PC-9 (cell line): ENCODE results near the gene DPH2. TPM values are rescaled to one million over a fixed set of nuclear protein-coding genes. Genes with fewer than 3 reads are reported as not detected.

Source experiments
- BruUV-seq: library from RNA; stranded (reverse); fragments of 400-500 nt; replicated peaks from 2 replicates; lab custom pipeline; 2021; lab: Mats Ljungman, UMichigan
- CTCF ChIA-PET: fragments of 300-600 bp; sonication (Branson Sonifier 250); formaldehyde crosslinking; loops from one replicate; lab custom pipeline; 2022; ENCODE audit warnings: antibody characterized with exemption; lab: Charles Lee
- POLR2A ChIA-PET: fragments of 300-600 bp; sonication (Branson Sonifier 250); formaldehyde crosslinking; loops from one replicate; lab custom pipeline; 2022; ENCODE audit warnings: antibody characterized with exemption; ENCODE audit not compliant: unreplicated experiment; lab: Charles Lee
- DNase-seq, 2 experiments: peaks; one replicate each; pipeline versions ENCODE4 v3.0.0 to v3.0.0-alpha.2; 2015 to 2022; ENCODE audit warnings: mixed read lengths in 1 of 2
- H2AFZ ChIP-seq: fragments of 200-600 bp; sonication (generic); 2 replicates; pipeline ENCODE4 v1.8.1; 2017; ENCODE audit warnings: antibody characterized with exemption
- H3F3A ChIP-seq: fragments of 200-600 bp; sonication (generic); 2 replicates; pipeline ENCODE4 v1.8.1; 2017; ENCODE audit warnings: antibody characterized with exemption, mild to moderate bottlenecking, low read depth; ENCODE audit not compliant: insufficient read depth
- H3K27ac ChIP-seq: fragments of 200-600 bp; sonication (generic); 2 replicates; pipeline ENCODE4 v1.6.1; 2016; ENCODE audit warnings: mixed run types
- H3K27me3 ChIP-seq: fragments of 200-600 bp; sonication (generic); 2 replicates; pipeline ENCODE4 v1.6.1; 2016; ENCODE audit warnings: low read depth, mixed run types; ENCODE audit not compliant: insufficient read depth
- H3K36me3 ChIP-seq: fragments of 200-600 bp; sonication (generic); 2 replicates; pipeline ENCODE4 v1.6.1; 2016; ENCODE audit warnings: low read depth, mixed run types
- H3K4me1 ChIP-seq: fragments of 200-600 bp; sonication (generic); replicated peaks from 2 replicates; pipeline ENCODE4 v1.6.1; 2016; ENCODE audit warnings: mixed run types; ENCODE audit not compliant: insufficient read depth
- H3K4me2 ChIP-seq: fragments of 200-600 bp; sonication (generic); 2 replicates; pipeline ENCODE4 v1.6.1; 2017; ENCODE audit warnings: mixed run types
- H3K4me3 ChIP-seq: fragments of 200-600 bp; sonication (generic); 2 replicates; pipeline ENCODE4 v1.6.1; 2016; ENCODE audit warnings: mixed run types
- H3K79me2 ChIP-seq: fragments of 200-600 bp; sonication (generic); 2 replicates; pipeline ENCODE4 v1.6.1; 2017; ENCODE audit warnings: low read depth, mixed run types
- H3K9me2 ChIP-seq: fragments of 200-600 bp; sonication (generic); 2 replicates; pipeline ENCODE4 v1.8.1; 2017; ENCODE audit warnings: mild to moderate bottlenecking; ENCODE audit not compliant: insufficient read depth
- H3K9me3 ChIP-seq: fragments of 200-600 bp; sonication (generic); 2 replicates; pipeline ENCODE4 v1.8.1; 2016; ENCODE audit warnings: low read depth; ENCODE audit not compliant: insufficient read depth
- H4K20me1 ChIP-seq: fragments of 200-600 bp; sonication (generic); 2 replicates; pipeline ENCODE4 v1.8.1; 2017; ENCODE audit not compliant: insufficient read depth
- EZH2 ChIP-seq: fragments of 200-600 bp; sonication (generic); IDR thresholded peaks from 2 replicates; pipeline ENCODE4 v1.8.0; 2017; ENCODE audit warnings: antibody characterized with exemption, low read depth
- intact Hi-C: fragments of 100-400 bp; cut with micrococcal nuclease; formaldehyde crosslinking; loops from one replicate; pipeline ENCODE4 v1.10.0; 2022; ENCODE audit not compliant: unreplicated experiment
- total RNA-seq: library from RNA; stranded (reverse); gene quantifications from 2 replicates; pipeline ENCODE4 v1.2.3, GENCODE V29; 2021
- TF ChIP-seq, protein P1 (sequence below): fragments of 200-600 bp; sonication (generic); conservative IDR thresholded peaks from 2 replicates; pipeline ENCODE4 v1.6.1; 2017; ENCODE audit warnings: mixed run types, antibody characterized with exemption, mild to moderate bottlenecking, moderate library complexity

Gene DPH2
- total RNA-seq, 1 experiment from 2014 or later: 37.8 TPM

DNA sequence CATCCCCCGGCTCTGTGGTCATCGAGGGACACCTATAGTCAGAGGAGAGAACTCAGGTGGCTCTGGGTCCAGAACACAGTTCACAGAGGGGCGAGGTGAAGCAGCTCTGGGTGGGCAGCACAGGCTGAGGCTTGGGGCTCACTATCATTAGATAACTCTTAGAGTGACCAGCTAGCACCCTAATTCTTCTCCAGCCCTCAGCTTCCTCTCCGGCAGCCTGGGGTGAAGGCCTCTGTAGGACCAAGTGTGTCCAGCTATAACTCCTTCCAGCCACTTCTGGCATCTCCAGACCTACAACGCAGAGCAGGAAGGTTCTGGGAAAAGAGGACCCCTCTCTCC lies 34.9 kb upstream of the DPH2 start:
- no TSS peak for BruUV-seq
- Histone ChIP-seq H3K27ac (no peak overlapping the region), H3K36me3 (no peaks in the 10 kb centered on the region), H3K4me3 (peak overlapping the region; percentile 15; the same call in 1 of the 2 replicates), H3K4me1 (peaks cover 39% of the 10 kb centered on the region), H2AFZ (no peak overlapping the region), H3F3A (peaks cover 32% of the 10 kb centered on the region; the same call in 1 of the 2 replicates), H3K79me2 (0 out of 2 replicates have a peak, but pooled peaks cover 7% of the 10 kb centered on the region), H4K20me1 (no peaks in the 10 kb centered on the region), H3K27me3 (no peaks in the 10 kb centered on the region), H3K9me2 (no peaks in the 10 kb centered on the region), H3K4me2 (peak overlapping the region; percentile 95), H3K9me3 (no peaks in the 10 kb centered on the region)
- intact Hi-C loops: loop anchor here (1.0 to 2.0 kb wide), 7 partner anchors 77 to 708 kb away; partner anchors contain the start of gene ST3GAL3
- no peak for TF ChIP-seq EZH2
- TF ChIP-seq, protein P1, sequence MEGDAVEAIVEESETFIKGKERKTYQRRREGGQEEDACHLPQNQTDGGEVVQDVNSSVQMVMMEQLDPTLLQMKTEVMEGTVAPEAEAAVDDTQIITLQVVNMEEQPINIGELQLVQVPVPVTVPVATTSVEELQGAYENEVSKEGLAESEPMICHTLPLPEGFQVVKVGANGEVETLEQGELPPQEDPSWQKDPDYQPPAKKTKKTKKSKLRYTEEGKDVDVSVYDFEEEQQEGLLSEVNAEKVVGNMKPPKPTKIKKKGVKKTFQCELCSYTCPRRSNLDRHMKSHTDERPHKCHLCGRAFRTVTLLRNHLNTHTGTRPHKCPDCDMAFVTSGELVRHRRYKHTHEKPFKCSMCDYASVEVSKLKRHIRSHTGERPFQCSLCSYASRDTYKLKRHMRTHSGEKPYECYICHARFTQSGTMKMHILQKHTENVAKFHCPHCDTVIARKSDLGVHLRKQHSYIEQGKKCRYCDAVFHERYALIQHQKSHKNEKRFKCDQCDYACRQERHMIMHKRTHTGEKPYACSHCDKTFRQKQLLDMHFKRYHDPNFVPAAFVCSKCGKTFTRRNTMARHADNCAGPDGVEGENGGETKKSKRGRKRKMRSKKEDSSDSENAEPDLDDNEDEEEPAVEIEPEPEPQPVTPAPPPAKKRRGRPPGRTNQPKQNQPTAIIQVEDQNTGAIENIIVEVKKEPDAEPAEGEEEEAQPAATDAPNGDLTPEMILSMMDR: no peak; the same call in 1 of the 2 replicates
- CTCF ChIA-PET: interaction anchor here (0.6 to 4.0 kb wide), 19 partner anchors 9 to 1355 kb away, joined by 3 to 185 read pairs (median 7); partner anchors contain the start of genes KDM4A and PTPRF
- no peak for DNase-seq
- POLR2A ChIA-PET: interaction anchor here (1.1 to 1.3 kb wide), 3 partner anchors 170 to 284 kb away, joined by 8 to 12 read pairs (median 10); partner anchors contain the start of gene KDM4A

DNA sequence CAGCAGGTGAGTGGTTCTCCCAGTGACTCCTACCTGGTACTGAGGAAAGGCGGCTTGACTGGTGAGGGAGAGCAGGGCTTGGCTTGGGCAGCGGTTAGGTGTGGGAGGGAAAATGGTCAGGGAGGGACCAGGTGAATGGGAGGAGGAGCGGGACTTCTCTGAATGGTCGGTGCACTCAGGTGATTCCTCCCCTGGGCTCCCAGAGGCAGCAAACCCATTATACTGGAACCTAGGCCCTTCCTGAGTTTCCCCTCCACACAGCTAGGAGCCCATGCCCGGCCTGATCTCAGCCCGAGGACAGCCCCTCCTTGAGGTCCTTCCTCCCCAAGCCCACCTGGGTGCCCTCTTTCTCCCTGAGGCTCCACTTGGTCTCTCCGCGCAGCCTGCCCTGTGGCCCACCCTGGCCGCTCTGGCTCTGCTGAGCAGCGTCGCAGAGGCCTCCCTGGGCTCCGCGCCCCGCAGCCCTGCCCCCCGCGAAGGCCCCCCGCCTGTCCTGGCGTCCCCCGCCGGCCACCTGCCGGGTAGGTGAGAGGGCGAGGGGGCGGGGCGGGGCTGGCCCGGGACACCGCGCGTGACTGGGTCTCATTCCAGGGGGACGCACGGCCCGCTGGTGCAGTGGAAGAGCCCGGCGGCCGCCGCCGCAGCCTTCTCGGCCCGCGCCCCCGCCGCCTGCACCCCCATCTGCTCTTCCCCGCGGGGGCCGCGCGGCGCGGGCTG lies 33.9 kb upstream of the DPH2 start:
- 0 out of 2 replicates have a peak, but pooled peaks cover 7% of the 10 kb centered on the region for H3K79me2 ChIP-seq
- H3K4me2 ChIP-seq: peak overlapping the region; percentile 95; the same call in 1 of the 2 replicates
- peaks cover 32% of the 10 kb centered on the region for H3K4me1 ChIP-seq
- no peaks in the 10 kb centered on the region for H4K20me1 ChIP-seq
- BruUV-seq: no TSS peak
- H3K4me3 ChIP-seq: no peak overlapping the region; the same call in 1 of the 2 replicates
- no peak for DNase-seq
- H3K27ac ChIP-seq: no peak overlapping the region
- H3K27me3 ChIP-seq: no peaks in the 10 kb centered on the region
- intact Hi-C loops: loop anchor here (2.0 kb wide), 1 partner anchor 709 kb away; no protein-coding TSS in a partner anchor
- H3K9me3 ChIP-seq: no peaks in the 10 kb centered on the region
- no peak for TF ChIP-seq EZH2
- TF ChIP-seq, protein P1: no peak
- H3K36me3 ChIP-seq: no peaks in the 10 kb centered on the region
- H3F3A ChIP-seq: peaks cover 29% of the 10 kb centered on the region; the same call in 1 of the 2 replicates
- H3K9me2 ChIP-seq: no peaks in the 10 kb centered on the region
- ChIA-PET CTCF (interaction anchor here (1.0 to 4.0 kb wide), 7 partner anchors 8 to 406 kb away, joined by 5 to 185 read pairs (median 9); partner anchors contain the start of gene PTPRF), POLR2A (interaction anchor here (1.2 kb wide), 1 partner anchor 172 kb away, joined by 10 read pairs; no protein-coding TSS in a partner anchor)
- no peak overlapping the region for H2AFZ ChIP-seq

DNA sequence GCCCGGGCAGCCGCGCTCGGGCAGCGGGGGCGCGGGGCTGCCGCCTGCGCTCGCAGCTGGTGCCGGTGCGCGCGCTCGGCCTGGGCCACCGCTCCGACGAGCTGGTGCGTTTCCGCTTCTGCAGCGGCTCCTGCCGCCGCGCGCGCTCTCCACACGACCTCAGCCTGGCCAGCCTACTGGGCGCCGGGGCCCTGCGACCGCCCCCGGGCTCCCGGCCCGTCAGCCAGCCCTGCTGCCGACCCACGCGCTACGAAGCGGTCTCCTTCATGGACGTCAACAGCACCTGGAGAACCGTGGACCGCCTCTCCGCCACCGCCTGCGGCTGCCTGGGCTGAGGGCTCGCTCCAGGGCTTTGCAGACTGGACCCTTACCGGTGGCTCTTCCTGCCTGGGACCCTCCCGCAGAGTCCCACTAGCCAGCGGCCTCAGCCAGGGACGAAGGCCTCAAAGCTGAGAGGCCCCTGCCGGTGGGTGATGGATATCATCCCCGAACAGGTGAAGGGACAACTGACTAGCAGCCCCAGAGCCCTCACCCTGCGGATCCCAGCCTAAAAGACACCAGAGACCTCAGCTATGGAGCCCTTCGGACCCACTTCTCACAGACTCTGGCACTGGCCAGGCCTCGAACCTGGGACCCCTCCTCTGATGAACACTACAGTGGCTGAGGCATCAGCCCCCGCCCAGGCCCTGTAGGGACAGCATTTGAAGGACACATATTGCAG lies 33.2 kb upstream of the DPH2 start:
- Histone ChIP-seq H3K36me3 (no peaks in the 10 kb centered on the region), H2AFZ (no peak overlapping the region), H4K20me1 (no peaks in the 10 kb centered on the region), H3F3A (peaks cover 29% of the 10 kb centered on the region; the same call in 1 of the 2 replicates), H3K27ac (no peak overlapping the region), H3K4me2 (no peak overlapping the region), H3K9me2 (no peaks in the 10 kb centered on the region), H3K79me2 (0 out of 2 replicates have a peak, but pooled peaks cover 7% of the 10 kb centered on the region), H3K27me3 (no peaks in the 10 kb centered on the region), H3K9me3 (no peaks in the 10 kb centered on the region), H3K4me3 (no peak overlapping the region), H3K4me1 (peaks cover 25% of the 10 kb centered on the region)
- TF ChIP-seq, protein P1: no peak
- TF ChIP-seq EZH2: no peak
- POLR2A ChIA-PET: no interaction called here
- CTCF ChIA-PET: no interaction called here
- BruUV-seq: no TSS peak
- intact Hi-C loops: no loop called here
- no peak for DNase-seq
